GM12878 (cell line): ENCODE measurements around the gene KCNK1. TPM values are rescaled to one million over a fixed set of nuclear protein-coding genes. Genes with fewer than 3 reads are reported as not detected.

ENCODE experiments used
- ATAC-seq: fragments of 200-7000 bp; cut with Tn5 transposase; 3 replicates; pipeline ENCODE4 v1.9.1; 2020; ENCODE audit warnings: mild to moderate bottlenecking, moderate library complexity
- BruUV-seq: library from RNA; stranded (reverse); fragments of 400-500 nt; replicated peaks from 2 replicates; lab custom pipeline; 2021; lab: Mats Ljungman, UMichigan
- CTCF ChIA-PET: fragments of 300-600 bp; sonication (Branson Sonifier 250); formaldehyde crosslinking; extraction: SDS; loops from one replicate; lab custom pipeline; 2021; ENCODE audit warnings: inconsistent platforms; lab: Yijun Ruan, JAX
- POLR2A ChIA-PET: fragments of 350-600 bp; formaldehyde crosslinking; extraction: SDS; loops from one replicate; lab custom pipeline; 2021; ENCODE audit warnings: inconsistent platforms; lab: Charles Lee
- RAD21 ChIA-PET: fragments of 300-600 bp; sonication (Branson Sonifier 250); formaldehyde crosslinking; loops from one replicate; lab custom pipeline; 2023; ENCODE audit warnings: antibody characterized with exemption; ENCODE audit not compliant: unreplicated experiment; lab: Charles Lee
- SMC1A ChIA-PET: fragments of 300-600 bp; sonication (Branson Sonifier 250); formaldehyde crosslinking; loops from one replicate; lab custom pipeline; 2023; ENCODE audit not compliant: unreplicated experiment, uncharacterized antibody; lab: Charles Lee
- DNase-seq: peaks from one replicate; pipeline ENCODE4 v3.0.0-alpha.2; 2011; ENCODE audit warnings: low read depth, low spot score
- FAIRE-seq: peaks from 3 replicates; lab custom pipeline; 2011; peaks lifted over from hg19 to GRCh38; lab: Jason Lieb, UNC
- H2AFZ ChIP-seq: 2 replicates; pipeline ENCODE4 v1.6.0; 2011; ENCODE audit warnings: low read depth, low read length, control low read depth; ENCODE audit not compliant: control insufficient read depth
- H3K27ac ChIP-seq: 2 replicates; pipeline ENCODE4 v1.5.1; 2011; ENCODE audit warnings: control low read depth; ENCODE audit not compliant: control insufficient read depth, insufficient read depth
- H3K27me3 ChIP-seq, 2 experiments: replicated peaks in 1 of 2; 2 replicates each; pipeline versions ENCODE4 v1.6.0 to v1.6.1; 2011; ENCODE audit warnings: low read length in 1 of 2; ENCODE audit not compliant: control insufficient read depth in 2 of 2, insufficient read depth in 2 of 2
- H3K36me3 ChIP-seq, 2 experiments: 2 replicates each; pipeline ENCODE4 v1.5.1; 2011; ENCODE audit warnings: low read length in 1 of 2; ENCODE audit not compliant: control insufficient read depth in 2 of 2, insufficient read depth in 2 of 2
- H3K4me1 ChIP-seq: 2 replicates; pipeline ENCODE4 v1.6.1; 2011; ENCODE audit warnings: mild to moderate bottlenecking, low read length, moderate library complexity, mixed read lengths; ENCODE audit not compliant: control insufficient read depth, insufficient read depth
- H3K4me2 ChIP-seq: 2 replicates; pipeline ENCODE4 v1.6.0; 2011; ENCODE audit warnings: control low read depth; ENCODE audit not compliant: control insufficient read depth, insufficient read depth
- H3K4me3 ChIP-seq: fragments of 200-600 bp; sonication (generic); 2 replicates; pipeline ENCODE4 v1.5.1; 2016
- H3K79me2 ChIP-seq: 2 replicates; pipeline ENCODE4 v1.6.0; 2011; ENCODE audit warnings: low read length; ENCODE audit not compliant: control insufficient read depth, insufficient read depth
- H3K9ac ChIP-seq: 2 replicates; pipeline ENCODE4 v1.8.0; 2011; ENCODE audit warnings: low read length, control low read depth, mixed read lengths; ENCODE audit not compliant: control insufficient read depth, insufficient read depth
- H3K9me3 ChIP-seq: replicated peaks from 3 replicates; pipeline ENCODE4 v1.5.1; 2011; ENCODE audit warnings: mild to moderate bottlenecking, low read length; ENCODE audit not compliant: control insufficient read depth, insufficient read depth
- H4K20me1 ChIP-seq: 2 replicates; pipeline ENCODE4 v1.6.0; 2011; ENCODE audit not compliant: control insufficient read depth, insufficient read depth
- BCL3 ChIP-seq: IDR thresholded peaks from 2 replicates; pipeline ENCODE4 v1.6.1; 2011; ENCODE audit warnings: borderline replicate concordance, low read depth, mild to moderate bottlenecking, moderate library complexity, low read length; ENCODE audit not compliant: insufficient read depth, poor library complexity, severe bottlenecking
- DPF2 ChIP-seq: fragments of 450-650 bp; IDR thresholded peaks from 2 replicates; pipeline ENCODE4 v1.6.1; 2017; ENCODE audit warnings: mild to moderate bottlenecking
- E2F4 ChIP-seq: IDR thresholded peaks from 2 replicates; pipeline ENCODE4 v1.6.1; 2012; ENCODE audit warnings: low read depth, low read length, improper control_type of control experiment
- E2F8 ChIP-seq: fragments of 450-650 bp; IDR thresholded peaks from 2 replicates; pipeline ENCODE4 v1.6.1; 2018; ENCODE audit warnings: mild to moderate bottlenecking, low read depth, moderate library complexity; ENCODE audit not compliant: partially characterized antibody
- EED ChIP-seq: sonication (generic); IDR thresholded peaks from 2 replicates; pipeline ENCODE4 v1.6.1; 2016; ENCODE audit warnings: antibody characterized with exemption, low read depth
- HDAC6 ChIP-seq: fragments of 200-600 bp; sonication (generic); IDR thresholded peaks from one replicate; pipeline ENCODE4 v1.8.0; 2017; ENCODE audit warnings: antibody characterized with exemption; ENCODE audit not compliant: unreplicated experiment
- KAT2A ChIP-seq: conservative IDR thresholded peaks from 2 replicates; pipeline ENCODE4 v1.6.1; 2011; ENCODE audit warnings: low read depth, low read length; ENCODE audit not compliant: control insufficient read depth
- KLF5 ChIP-seq: fragments of 450-650 bp; IDR thresholded peaks from 2 replicates; pipeline ENCODE4 v1.6.1; 2014; ENCODE audit warnings: mild to moderate bottlenecking; ENCODE audit not compliant: partially characterized antibody
- NFYB ChIP-seq: IDR thresholded peaks from 2 replicates; pipeline ENCODE4 v1.6.1; 2011; ENCODE audit warnings: low read depth, mild to moderate bottlenecking, low read length, improper control_type of control experiment, moderate library complexity; ENCODE audit not compliant: insufficient read depth
- NR2C2 ChIP-seq: IDR thresholded peaks from 2 replicates; pipeline ENCODE4 v1.6.1; 2011; ENCODE audit warnings: borderline replicate concordance, low read depth; ENCODE audit not compliant: control insufficient read depth, insufficient read length
- RAD21 ChIP-seq: IDR thresholded peaks from 2 replicates; pipeline ENCODE4 v1.6.1; 2011; ENCODE audit warnings: mild to moderate bottlenecking, low read depth, low read length, moderate library complexity; ENCODE audit not compliant: insufficient read depth
- ZNF384 ChIP-seq: IDR thresholded peaks from 2 replicates; pipeline ENCODE4 v1.6.1; 2012; ENCODE audit warnings: low read depth, mild to moderate bottlenecking, low read length, improper control_type of control experiment, borderline replicate concordance
- WGBS: methylation state at CpG from one replicate; pipeline ENCODE4 v1.1.6; 2016; ENCODE audit warnings: low lambda C conversion rate; ENCODE audit not compliant: insufficient replicate concordance, insufficient coverage; ENCODE audit errors: missing lambda C conversion rate; 5-methylcytosine and 5-hydroxymethylcytosine counted together
- in situ Hi-C: fragments of 300-500 bp; cut with MboI; formaldehyde crosslinking; loops from 9 replicates; pipeline ENCODE4 v1.14.3; 2018; ENCODE audit warnings: mixed read lengths
- intact Hi-C: fragments of 100-400 bp; cut with micrococcal nuclease; formaldehyde crosslinking; loops from one replicate; pipeline ENCODE4 v1.14.2; 2022; ENCODE audit not compliant: unreplicated experiment
- polyA plus RNA-seq, 11 experiments: library from polyadenylated mRNA; depleted of rRNA in 4 of 11; unstranded in 6 of 11; stranded (reverse) in 5 of 11; fragments of >200 nt; fragmentation: Nextera tagmentation in 4 of 11; fragmentation: Illumina TruSeq in 1 of 11; extraction: Ambion mirVana in 4 of 11; extraction: Trizol in 1 of 11; gene quantifications; 1 replicate in 1 of 11; 2 replicates in 10 of 11; pipeline versions ENCODE4 v1.2.1 to v1.2.3, GENCODE V29; 2011 to 2016; ENCODE audit warnings: inconsistent platforms in 2 of 11, missing spikeins in 2 of 11, low read depth in 1 of 11
- total RNA-seq, 4 experiments: library from RNA; depleted of rRNA in 3 of 4; stranded (reverse); fragments of >200 nt in 3 of 4; fragmentation: Illumina TruSeq in 1 of 4; extraction: Trizol in 1 of 4; gene quantifications; 2 replicates each; pipeline versions ENCODE4 v1.2.1 to v1.2.3, GENCODE V29; 2013 to 2021

KCNK1 gene
- total and polyA plus RNA-seq, 10 of the 15 experiments (the other 5 are each of a cell fraction or from before 2014, with no cell fraction given): 9.4 to 27.6 (median 15.1) TPM

GRCh38 chr1:233651061-233651460, 37.2 kb downstream of the KCNK1 start:
- ChIA-PET SMC1A (interaction anchor here (1.0 to 4.4 kb wide), 4 partner anchors 8 to 55 kb away, joined by 3 to 39 read pairs (median 8); partner anchors contain the start of gene KCNK1), CTCF (interaction anchor here (1.0 to 3.3 kb wide), 2 partner anchors 9 to 12 kb away, joined by 3 to 17 read pairs; no protein-coding TSS in a partner anchor), POLR2A (interaction anchor here (0.5 to 2.9 kb wide), 3 partner anchors 9 to 50 kb away, joined by 3 to 18 read pairs (median 5); no protein-coding TSS in a partner anchor), RAD21 (interaction anchor here (1.0 kb wide), 2 partner anchors 18 to 19 kb away, joined by 3 to 4 read pairs; no protein-coding TSS in a partner anchor)
- BruUV-seq: no TSS peak
- peak; percentile 13 for FAIRE-seq
- no peak for DNase-seq
- intact Hi-C loops: no loop called here
- Histone ChIP-seq H3K4me1 (no peaks in the 10 kb centered on the region), H3K27ac (no peak overlapping the region), H3K4me2 (no peak overlapping the region), H3K9ac (no peak overlapping the region), H2AFZ (no peak overlapping the region), H3K27me3 (no peaks in the 10 kb centered on the region), H3K36me3 (peaks cover 0 to 1% of the 10 kb centered on the region in 2 experiments; a peak in 2 of 4 replicates), H3K79me2 (no peaks in the 10 kb centered on the region), H3K9me3 (no peaks in the 10 kb centered on the region; the same call in 2 of the 3 replicates), H4K20me1 (no peaks in the 10 kb centered on the region), H3K4me3 (no peak overlapping the region)
- no peak for TF ChIP-seq EED
- TF ChIP-seq RAD21: no peak
- TF ChIP-seq KAT2A: no peak
- TF ChIP-seq DPF2: no peak
- TF ChIP-seq KLF5: no peak
- TF ChIP-seq E2F4: no peak
- no peak for TF ChIP-seq NFYB
- TF ChIP-seq E2F8: no peak
- TF ChIP-seq NR2C2: no peak
- no peak for TF ChIP-seq HDAC6
- TF ChIP-seq BCL3: no peak
- no peak for TF ChIP-seq ZNF384
- 71% methylated on average over 5 of the region's 5 CpGs for WGBS
- no peak for ATAC-seq
- in situ Hi-C loops: no loop called here
